OCI-LY1 (cell line): ENCODE results near the gene C1orf216.

Source experiments
- CTCF ChIP-seq: fragments of 200-600 bp; sonication (generic), shearing (Covaris generic); IDR thresholded peaks from 2 replicates; pipeline ENCODE4 v1.5.1; 2017; ENCODE audit warnings: mild to moderate bottlenecking, antibody characterized with exemption, low read length, moderate library complexity, mixed read lengths
- EZH2 ChIP-seq: fragments of 200-600 bp; sonication (generic), shearing (Covaris generic); IDR thresholded peaks from 2 replicates; pipeline ENCODE4 v1.8.0; 2017; ENCODE audit warnings: borderline replicate concordance, mixed run types, mild to moderate bottlenecking, antibody characterized with exemption, low read length, moderate library complexity, mixed read lengths

DNA sequence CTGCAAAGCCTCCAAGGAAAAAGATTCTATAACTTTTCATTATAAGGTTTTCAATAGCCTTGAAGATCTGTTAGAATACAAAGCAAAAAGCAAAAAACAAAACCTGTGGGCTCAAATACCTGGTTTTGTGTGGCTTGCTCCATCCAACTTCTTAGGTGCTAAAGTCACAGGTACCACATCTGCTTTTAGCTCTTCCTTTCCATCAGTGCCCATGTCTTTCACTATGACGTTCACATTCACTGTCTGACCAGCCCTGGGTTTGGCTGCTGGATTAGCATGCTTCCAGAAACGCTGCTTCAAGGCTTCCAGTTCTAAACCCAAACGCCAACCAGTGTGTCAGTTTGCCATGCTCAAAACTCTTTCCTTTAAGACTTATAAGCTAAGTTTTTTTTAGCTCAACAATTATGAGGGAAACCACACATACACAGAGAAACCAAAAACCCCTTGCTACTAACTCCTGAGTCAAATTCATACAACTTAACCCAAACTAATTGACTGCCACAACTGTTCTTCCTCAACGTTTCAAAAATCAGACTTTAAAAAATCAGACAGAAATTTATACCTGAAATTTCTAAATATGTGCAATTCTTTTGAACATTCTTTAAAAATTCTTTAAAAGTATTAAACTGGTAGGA, 35.1 kb upstream of the C1orf216 start:
- TF ChIP-seq CTCF (no peak), EZH2 (no peak)
